Measurements from ENCODE around the gene ADK. TPM values are rescaled to one million over a fixed set of nuclear protein-coding genes. Genes with fewer than 3 reads are reported as not detected.
"Not testable (repeated sequence)": the region's sequence is repeated elsewhere in the genome, so short reads cannot be mapped to it uniquely, and the experiment has no call there.

ADK gene
- total RNA-seq, 1 donor from 2014 or later, result 39.4 TPM

GRCh38 chr10:74544106-74544505 lies 393.1 kb downstream of the ADK start:
- H3K4me3 ChIP-seq (ENCODE audit: low read depth, low read length), result no peak overlapping the region
- TF ChIP-seq, protein P1, sequence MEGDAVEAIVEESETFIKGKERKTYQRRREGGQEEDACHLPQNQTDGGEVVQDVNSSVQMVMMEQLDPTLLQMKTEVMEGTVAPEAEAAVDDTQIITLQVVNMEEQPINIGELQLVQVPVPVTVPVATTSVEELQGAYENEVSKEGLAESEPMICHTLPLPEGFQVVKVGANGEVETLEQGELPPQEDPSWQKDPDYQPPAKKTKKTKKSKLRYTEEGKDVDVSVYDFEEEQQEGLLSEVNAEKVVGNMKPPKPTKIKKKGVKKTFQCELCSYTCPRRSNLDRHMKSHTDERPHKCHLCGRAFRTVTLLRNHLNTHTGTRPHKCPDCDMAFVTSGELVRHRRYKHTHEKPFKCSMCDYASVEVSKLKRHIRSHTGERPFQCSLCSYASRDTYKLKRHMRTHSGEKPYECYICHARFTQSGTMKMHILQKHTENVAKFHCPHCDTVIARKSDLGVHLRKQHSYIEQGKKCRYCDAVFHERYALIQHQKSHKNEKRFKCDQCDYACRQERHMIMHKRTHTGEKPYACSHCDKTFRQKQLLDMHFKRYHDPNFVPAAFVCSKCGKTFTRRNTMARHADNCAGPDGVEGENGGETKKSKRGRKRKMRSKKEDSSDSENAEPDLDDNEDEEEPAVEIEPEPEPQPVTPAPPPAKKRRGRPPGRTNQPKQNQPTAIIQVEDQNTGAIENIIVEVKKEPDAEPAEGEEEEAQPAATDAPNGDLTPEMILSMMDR (conservative IDR thresholded peaks at IDR 0.05; ENCODE audit: low read depth, low read length), result no peak
- DNase-seq (ENCODE audit: low read depth), result no peak

DNA sequence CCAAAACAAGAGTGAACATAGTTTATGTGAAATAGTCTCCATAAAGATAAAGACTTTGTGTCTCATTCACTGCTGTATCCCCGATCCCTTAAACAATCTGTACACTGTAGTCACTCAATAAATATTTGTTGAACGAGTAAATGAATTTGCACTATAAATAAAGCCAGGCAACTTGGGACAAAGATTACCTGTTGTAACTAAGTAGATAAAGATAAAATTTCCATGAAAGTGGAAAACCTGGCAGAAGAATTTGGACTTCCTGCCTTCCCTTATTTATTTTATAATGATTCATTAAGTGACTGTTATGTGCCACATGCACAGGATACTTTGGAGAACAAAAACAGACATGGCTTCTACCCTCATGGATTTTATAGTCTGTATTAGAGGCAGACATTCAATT lies 397.7 kb downstream of the ADK start:
- no peak for DNase-seq (ENCODE audit: low read depth)
- TF ChIP-seq, protein P1 (conservative IDR thresholded peaks at IDR 0.05; ENCODE audit: low read depth, low read length), result no peak
- no peak overlapping the region for H3K4me3 ChIP-seq (ENCODE audit: low read depth, low read length)

DNA sequence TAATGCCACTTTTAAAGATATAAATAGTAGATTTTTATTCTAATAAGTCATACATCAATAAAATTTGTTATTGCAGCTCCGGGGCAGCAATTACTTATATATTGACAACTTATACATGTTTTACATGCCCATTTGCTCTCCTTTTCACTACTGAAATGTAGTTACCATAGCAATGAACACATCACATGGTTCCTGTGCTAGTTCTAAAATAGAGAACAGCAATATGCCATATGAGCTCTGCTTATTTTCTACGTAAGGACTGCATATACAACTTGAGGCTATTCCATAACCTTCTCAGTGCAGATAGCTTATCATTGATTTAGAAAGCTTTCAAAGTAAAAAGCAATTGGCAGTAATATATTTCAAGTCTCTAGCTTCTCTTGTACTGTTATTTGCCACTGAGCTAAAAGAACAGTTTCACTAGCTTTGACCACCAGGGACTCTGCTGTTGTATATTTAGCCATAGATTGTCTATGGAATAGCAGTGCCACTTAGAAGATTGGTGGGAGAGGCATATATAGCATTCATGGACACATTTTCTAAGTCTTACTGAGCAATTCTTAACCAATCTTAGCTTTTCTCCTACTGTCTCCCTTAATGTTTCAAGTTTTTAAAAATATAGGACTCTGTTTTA lies 405.2 kb downstream of the ADK start:
- no peak overlapping the region for H3K4me3 ChIP-seq (ENCODE audit: low read depth, low read length)
- no peak for DNase-seq (ENCODE audit: low read depth)
- TF ChIP-seq, protein P1 (conservative IDR thresholded peaks at IDR 0.05; ENCODE audit: low read depth, low read length), result no peak

DNA sequence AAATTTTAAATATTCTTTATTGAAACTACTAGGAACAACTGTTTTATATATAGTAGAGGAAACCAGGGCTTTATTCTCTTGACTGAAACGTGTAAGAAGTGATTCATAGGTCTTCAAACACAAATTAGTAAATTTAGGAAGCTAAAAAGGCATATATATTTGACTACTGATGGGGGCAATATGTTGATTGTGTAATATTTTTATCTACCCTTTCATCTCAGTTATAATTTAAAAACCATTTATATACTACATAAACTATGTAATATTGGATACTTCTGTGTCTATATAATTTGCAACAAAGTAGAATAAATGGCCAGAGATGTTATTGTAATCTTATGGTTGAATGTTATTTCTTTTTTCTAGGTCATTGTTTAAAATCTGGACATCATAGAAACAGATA lies 406.1 kb downstream of the ADK start:
- H3K4me3 ChIP-seq (ENCODE audit: low read depth, low read length), result no peak overlapping the region
- TF ChIP-seq, protein P1 (conservative IDR thresholded peaks at IDR 0.05; ENCODE audit: low read depth, low read length), result no peak
- DNase-seq (ENCODE audit: low read depth), result no peak

GRCh38 chr10:74558403-74558802 lies 407.4 kb downstream of the ADK start:
- TF ChIP-seq, protein P1 (conservative IDR thresholded peaks at IDR 0.05; ENCODE audit: low read depth, low read length), result no peak
- no peak overlapping the region for H3K4me3 ChIP-seq (ENCODE audit: low read depth, low read length)
- no peak for DNase-seq (ENCODE audit: low read depth)

- no peak for DNase-seq (ENCODE audit: low read depth)
These were observed 407.9 kb downstream of the ADK start for GRCh38 chr10:74558897-74559296.

DNA sequence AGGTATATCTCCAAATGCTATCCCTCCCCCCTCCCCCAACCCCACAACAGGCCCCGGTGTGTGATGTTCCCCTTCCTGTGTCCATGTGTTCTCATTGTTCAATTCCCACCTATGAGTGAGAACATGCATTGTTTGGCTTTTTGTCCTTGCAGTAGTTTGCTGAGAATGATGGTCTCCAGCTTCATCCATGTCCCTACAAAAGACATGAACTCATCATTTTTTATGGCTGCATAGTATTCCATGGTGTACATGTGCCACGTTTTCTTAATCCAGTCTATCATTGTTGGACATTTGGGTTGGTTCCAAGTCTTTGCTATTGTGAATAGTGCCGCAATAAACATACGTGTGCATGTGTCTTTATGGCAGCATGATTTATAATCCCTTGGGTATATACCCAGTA lies 417.9 kb downstream of the ADK start:
- H3K4me3 ChIP-seq (ENCODE audit: low read depth, low read length); DNase-seq (ENCODE audit: low read depth): not testable (repeated sequence)

More at GRCh38 chr10:74558897-74559296, 407.9 kb downstream of the ADK start:
- TF ChIP-seq, protein P1 (conservative IDR thresholded peaks at IDR 0.05; ENCODE audit: low read depth, low read length), result no peak
- no peak overlapping the region for H3K4me3 ChIP-seq (ENCODE audit: low read depth, low read length)

GRCh38 chr10:74573497-74573896 lies 422.5 kb downstream of the ADK start:
- not testable (repeated sequence) for H3K4me3 ChIP-seq (ENCODE audit: low read depth, low read length); DNase-seq (ENCODE audit: low read depth)

All from epithelial cell of proximal tubule (primary cell).